Spleen (tissue), 11 donors: ENCODE results near the gene NINJ1. TPM values are rescaled to one million over a fixed set of nuclear protein-coding genes. Genes with fewer than 3 reads are reported as not detected.

Experiments
- DNase-seq: peaks from one replicate; pipeline ENCODE4 v3.0.0-alpha.2; 2020
- H3K27ac ChIP-seq, 8 donors: fragments of 200-600 bp; sonication (generic) in 7 of 8; 1 replicate in 4 of 8; 2 replicates in 4 of 8; pipeline versions ENCODE4 v1.5.0 to v1.8.0; 2016 to 2021; ENCODE audit warnings: inconsistent platforms in 4 of 8, mild to moderate bottlenecking in 4 of 8, moderate library complexity in 1 of 8
- H3K27me3 ChIP-seq, 7 donors: fragments of 200-600 bp; sonication (generic) in 6 of 7; replicated peaks in 1 of 7; 1 replicate in 4 of 7; 2 replicates in 3 of 7; pipeline versions ENCODE4 v1.5.0 to v1.8.0; 2016 to 2021; ENCODE audit warnings: inconsistent platforms in 3 of 7, mild to moderate bottlenecking in 1 of 7
- H3K36me3 ChIP-seq, 6 donors: fragments of 200-600 bp; sonication (generic) in 5 of 6; 1 replicate in 4 of 6; 2 replicates in 2 of 6; pipeline versions ENCODE4 v1.5.0 to v1.8.0; 2016 to 2021; ENCODE audit warnings: inconsistent platforms in 2 of 6
- H3K4me1 ChIP-seq, 6 donors: fragments of 200-600 bp; sonication (generic) in 5 of 6; 1 replicate in 3 of 6; 2 replicates in 3 of 6; pipeline versions ENCODE4 v1.5.0 to v1.8.0; 2016 to 2021; ENCODE audit warnings: inconsistent platforms in 3 of 6
- H3K4me3 ChIP-seq, 8 donors: fragments of 200-600 bp; sonication (generic) in 7 of 8; 1 replicate in 4 of 8; 2 replicates in 4 of 8; pipeline versions ENCODE4 v1.5.0 to v1.8.0; 2016 to 2021; ENCODE audit warnings: inconsistent platforms in 4 of 8, mild to moderate bottlenecking in 4 of 8, moderate library complexity in 2 of 8
- H3K9me3 ChIP-seq, 8 donors: fragments of 200-600 bp; sonication (generic) in 7 of 8; 1 replicate in 4 of 8; 2 replicates in 4 of 8; pipeline versions ENCODE4 v1.5.0 to v1.8.0; 2016 to 2021; ENCODE audit warnings: inconsistent platforms in 4 of 8
- CTCF ChIP-seq, 11 experiments: fragments of 200-600 bp in 7 of 11; fragments of 450-650 bp in 4 of 11; sonication (generic) in 4 of 11; IDR thresholded peaks in 8 of 11; conservative IDR thresholded peaks in 3 of 11; 1 replicate in 7 of 11; 2 replicates in 4 of 11; pipeline versions ENCODE4 v1.4.0 to v1.8.0; 2016 to 2021; ENCODE audit warnings: antibody characterized with exemption in 11 of 11, inconsistent platforms in 4 of 11, mild to moderate bottlenecking in 1 of 11
- POLR2A ChIP-seq, 3 donors: fragments of 450-650 bp; IDR thresholded peaks; one replicate each; pipeline ENCODE4 v1.5.1; 2017; ENCODE audit warnings: antibody characterized with exemption in 3 of 3, mild to moderate bottlenecking in 1 of 3
- POLR2AphosphoS5 ChIP-seq, 3 donors: sonication (generic); formaldehyde crosslinking; IDR thresholded peaks; one replicate each; pipeline ENCODE4 v1.5.1; 2017; ENCODE audit warnings: antibody characterized with exemption in 3 of 3
- WGBS, 5 donors: extraction: QIAGEN DNeasy Blood & Tissue Kit in 3 of 5; methylation state at CpG; one replicate each; pipeline versions ENCODE4 v1.1.5 to v1.1.7; 2013 to 2018; 5-methylcytosine and 5-hydroxymethylcytosine counted together
- intact Hi-C: fragments of 100-400 bp; cut with DNase I; formaldehyde crosslinking; loops from one replicate; pipeline ENCODE4 v1.15.0; 2023; ENCODE audit warnings: low total_unique reads
- polyA plus RNA-seq, 3 donors: library from polyadenylated mRNA; stranded (reverse); fragments of 200-250 nt; gene quantifications; one replicate each; pipeline ENCODE4 v1.2.1, GENCODE V29; 2013
- total RNA-seq, 7 donors: library from RNA; depleted of rRNA in 3 of 7; stranded (reverse); fragments of >200 nt in 3 of 7; fragmentation: NEBNext Ultra II Directional in 4 of 7; extraction: Animal tissue kit (Norgen Biotek cat#: 25700) in 4 of 7; gene quantifications; one replicate each; pipeline versions ENCODE4 v1.1.0 to v1.2.1, GENCODE V29; 2016 to 2021
- donor health status: healthy with polysubstance abuse.
- donor health status: DM: no; HTN: no; CAD: no; lungs with moderate emphysema.
- donor health status: DM: no; HTN: no; CAD: no.
- donor health status: Bipolar disorder and iron deficiency.
- donor health status: healthy.
- donor health status: DM: no; HTN: no; CAD: no.
- donor health status: DM: yes; HTN: yes; CAD: no.

Gene NINJ1
- total and polyA plus RNA-seq, 10 donors: 26.5 to 142 (median 104) TPM

DNA sequence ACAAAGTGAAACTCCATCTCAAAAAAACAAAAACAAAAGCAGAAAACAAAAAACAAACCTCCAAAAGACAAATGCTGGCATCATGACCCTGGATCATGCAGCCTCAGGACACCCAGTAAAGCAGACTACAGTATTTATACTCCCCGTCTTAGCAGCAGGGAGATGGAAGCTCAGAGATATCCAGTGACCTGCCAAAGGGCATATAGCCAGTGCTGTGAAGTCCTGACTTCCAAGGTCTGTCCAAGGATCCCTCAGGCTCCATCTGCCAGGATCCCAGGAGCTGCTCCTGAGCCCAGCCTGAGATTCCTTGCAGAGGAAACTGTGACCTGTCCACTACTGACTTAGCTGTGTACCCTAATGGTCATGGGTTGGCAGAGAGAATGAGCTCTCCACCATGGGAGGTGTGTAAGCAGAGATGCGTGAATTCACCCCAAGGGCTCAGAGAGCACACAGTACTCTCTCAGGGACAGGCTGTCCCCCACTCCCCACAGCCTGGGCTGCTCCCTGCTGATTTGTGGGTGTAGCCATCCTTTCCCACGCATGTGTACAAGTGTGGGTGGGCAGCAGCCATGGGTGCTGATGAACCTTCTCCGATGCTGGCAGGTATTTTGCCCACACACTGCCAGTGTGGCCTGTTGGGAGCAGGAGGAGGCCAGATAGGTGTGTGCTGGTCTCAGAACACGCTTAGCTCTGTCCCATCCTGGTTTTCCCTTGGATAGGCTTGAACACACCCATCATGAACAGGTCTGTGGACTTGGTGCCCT is 47.8 kb upstream of the NINJ1 start:
- H3K27me3 ChIP-seq: peaks cover 0 to 77% (median 26%) of the 10 kb centered on the region in 7 donors
- intact Hi-C loops: no loop called here
- DNase-seq: no peak
- no peaks in the 10 kb centered on the region for H3K36me3 ChIP-seq
- no peaks in the 10 kb centered on the region for H3K9me3 ChIP-seq
- peaks cover 5 to 50% (median 28%) of the 10 kb centered on the region in 6 donors for H3K4me1 ChIP-seq
- 79 to 94% (median 89%) methylated on average over 4 to 5 of the region's 5 CpGs for WGBS, 5 donors
- TF ChIP-seq CTCF (IDR thresholded peaks at IDR 0.05 in 8 of 11, conservative IDR thresholded peaks at IDR 0.05 in 3 of 11): no peak
- no peak for TF ChIP-seq POLR2A (IDR thresholded peaks at IDR 0.05)
- no peak for TF ChIP-seq POLR2AphosphoS5 (IDR thresholded peaks at IDR 0.05)
- no peak overlapping the region for H3K4me3 ChIP-seq
- no peak overlapping the region for H3K27ac ChIP-seq

DNA sequence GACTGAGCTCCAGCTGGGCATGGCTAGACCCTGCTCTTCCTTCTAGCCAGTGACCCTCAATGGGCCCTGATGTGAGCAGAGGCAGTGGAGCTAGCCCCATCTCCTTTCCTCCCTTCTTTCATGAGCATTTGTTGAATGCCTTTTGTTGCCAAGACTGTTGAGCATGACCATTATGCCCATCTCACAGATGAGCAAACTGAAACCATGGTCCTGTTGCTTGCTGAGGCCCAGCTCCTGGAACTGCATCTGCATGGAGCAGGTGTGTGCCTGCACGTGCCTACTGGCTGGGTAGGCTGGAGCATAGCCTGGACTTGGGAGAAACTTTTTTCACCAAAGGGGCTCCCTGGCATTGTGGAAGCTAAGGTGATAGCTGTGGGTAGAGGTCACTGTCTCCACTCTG is 46.9 kb upstream of the NINJ1 start:
- intact Hi-C loops: no loop called here
- no peak for DNase-seq
- Histone ChIP-seq H3K36me3 (no peaks in the 10 kb centered on the region), H3K27me3 (peaks cover 0 to 68% (median 26%) of the 10 kb centered on the region in 7 donors), H3K27ac (no peak overlapping the region), H3K9me3 (no peaks in the 10 kb centered on the region), H3K4me3 (no peak overlapping the region), H3K4me1 (peaks cover 5 to 51% (median 26%) of the 10 kb centered on the region in 6 donors)
- WGBS, 5 donors: 63 to 86% (median 78%) methylated on average over 1 of the region's 1 CpG
- TF ChIP-seq POLR2A (IDR thresholded peaks at IDR 0.05) (no peak), CTCF (IDR thresholded peaks at IDR 0.05 in 8 of 11, conservative IDR thresholded peaks at IDR 0.05 in 3 of 11) (no peak), POLR2AphosphoS5 (IDR thresholded peaks at IDR 0.05) (no peak)

DNA sequence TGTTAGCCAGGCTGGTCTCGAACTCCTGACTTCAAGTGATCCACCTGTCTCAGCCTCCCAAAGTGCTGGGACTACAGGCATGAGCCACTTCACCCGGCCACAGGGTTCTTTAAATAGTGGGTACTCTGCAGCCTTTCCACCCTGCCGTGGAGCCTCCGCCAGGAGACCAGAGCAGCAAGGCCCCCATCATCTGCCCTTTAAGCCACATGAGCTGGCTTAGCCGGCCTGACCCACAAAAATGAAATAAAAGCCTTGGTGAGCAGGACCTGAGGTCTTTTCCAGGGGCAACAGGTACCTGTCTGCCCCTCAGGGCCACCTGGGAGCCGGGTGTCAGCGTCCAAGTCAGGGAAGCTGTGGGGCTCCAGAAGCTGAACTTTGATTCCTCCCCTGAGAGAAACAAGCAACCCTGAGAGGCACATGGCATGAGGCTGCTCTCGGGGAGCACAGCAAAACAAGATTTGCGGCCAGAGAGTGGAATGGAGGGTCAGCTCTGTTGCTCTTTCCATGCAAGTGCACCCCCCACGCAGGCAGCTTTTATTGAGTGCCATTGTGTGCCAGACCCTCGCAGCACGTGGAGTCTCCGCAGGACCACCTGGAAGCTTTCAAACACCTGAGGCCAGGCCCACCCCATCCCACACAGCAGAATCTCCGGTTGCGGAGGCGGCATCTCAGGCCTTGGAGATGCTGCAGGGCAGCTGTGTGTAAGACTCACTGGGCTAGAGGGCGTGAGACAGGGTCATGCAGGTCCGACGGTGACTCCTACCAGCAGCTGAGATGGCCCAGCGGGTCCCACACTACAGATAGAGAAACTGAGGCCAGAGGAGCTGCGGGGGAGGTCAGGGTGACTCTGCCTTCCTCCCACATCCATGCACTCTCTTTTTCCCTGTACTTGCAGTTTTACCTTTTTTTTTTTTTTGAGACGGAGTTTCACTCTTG is 45.1 kb upstream of the NINJ1 start:
- Histone ChIP-seq H3K27ac (no peak overlapping the region), H3K36me3 (no peaks in the 10 kb centered on the region), H3K4me1 (peaks cover 4 to 38% (median 16%) of the 10 kb centered on the region in 6 donors), H3K27me3 (peaks cover 0 to 50% (median 15%) of the 10 kb centered on the region in 7 donors), H3K9me3 (no peaks in the 10 kb centered on the region), H3K4me3 (no peak overlapping the region)
- WGBS, 5 donors: 86 to 92% (median 89%) methylated on average over 18 to 22 of the region's 22 CpGs
- DNase-seq: no peak
- intact Hi-C loops: no loop called here
- no peak for TF ChIP-seq POLR2A (IDR thresholded peaks at IDR 0.05)
- TF ChIP-seq CTCF (IDR thresholded peaks at IDR 0.05 in 8 of 11, conservative IDR thresholded peaks at IDR 0.05 in 3 of 11): no peak
- TF ChIP-seq POLR2AphosphoS5 (IDR thresholded peaks at IDR 0.05): no peak
